Anterior cingulate cortex (tissue), 58 donors: Measurements from ENCODE around the gene LCE3A.
"Not testable (repeated sequence)": the region's sequence is repeated elsewhere in the genome, so short reads cannot be mapped to it uniquely, and the experiment has no call there.

Experiments used
- DNase-seq, 58 donors: peaks; one replicate each; lab custom pipeline; 2025; lab: John Stamatoyannopoulos, UW

The LCE3A gene, protein sequence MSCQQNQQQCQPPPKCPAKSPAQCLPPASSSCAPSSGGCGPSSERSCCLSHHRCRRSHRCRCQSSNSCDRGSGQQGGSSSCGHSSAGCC

DNA sequence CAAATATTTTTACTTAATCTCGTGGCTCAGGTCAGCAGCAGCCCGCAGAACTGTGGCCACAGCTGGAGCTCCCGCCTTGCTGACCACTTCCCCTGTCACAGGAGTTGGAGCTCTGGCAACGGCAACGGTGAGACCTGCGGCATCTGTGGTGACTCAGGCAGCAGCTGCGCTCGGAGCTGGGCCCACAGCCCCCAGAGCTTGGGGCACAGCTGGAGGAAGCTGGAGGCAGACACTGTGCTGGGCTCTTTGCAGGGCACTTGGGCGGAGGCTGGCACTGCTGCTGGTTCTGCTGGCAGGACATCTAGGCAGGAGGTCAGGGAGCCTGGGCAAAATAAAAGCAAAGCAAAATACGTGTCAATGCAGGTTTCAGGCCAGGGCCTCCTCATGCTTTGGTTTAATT is at the start of gene LCE3A:
TSS of gene LCE3A (minus strand) at position 301 of the 400 bp plus-strand sequence. CDS start at position 301, 0 bp downstream.
- DNase-seq: no peak

DNA sequence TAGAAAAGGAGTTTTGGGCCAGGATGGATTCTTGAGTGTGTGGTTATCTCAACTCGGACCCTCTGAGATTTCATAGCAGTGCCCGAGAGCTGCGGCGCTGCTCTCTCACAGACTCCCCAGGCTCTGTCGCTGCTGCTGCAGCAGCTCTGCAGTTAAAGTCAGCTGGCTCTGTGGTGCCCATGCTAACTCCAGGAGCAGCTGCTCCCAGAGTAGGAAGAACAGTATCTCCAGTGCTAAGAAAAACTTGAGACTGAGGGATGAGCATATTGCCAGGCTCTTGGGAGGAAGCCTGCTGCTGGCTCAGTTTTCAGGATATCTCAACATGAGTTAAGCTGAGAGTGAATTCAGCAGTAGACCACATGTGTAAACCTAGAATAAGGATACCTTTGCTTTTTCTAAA is 44.7 kb upstream of the LCE3A start:
- peak in 15 of 58 donors; percentile 1 to 66 (median 11) for DNase-seq

DNA sequence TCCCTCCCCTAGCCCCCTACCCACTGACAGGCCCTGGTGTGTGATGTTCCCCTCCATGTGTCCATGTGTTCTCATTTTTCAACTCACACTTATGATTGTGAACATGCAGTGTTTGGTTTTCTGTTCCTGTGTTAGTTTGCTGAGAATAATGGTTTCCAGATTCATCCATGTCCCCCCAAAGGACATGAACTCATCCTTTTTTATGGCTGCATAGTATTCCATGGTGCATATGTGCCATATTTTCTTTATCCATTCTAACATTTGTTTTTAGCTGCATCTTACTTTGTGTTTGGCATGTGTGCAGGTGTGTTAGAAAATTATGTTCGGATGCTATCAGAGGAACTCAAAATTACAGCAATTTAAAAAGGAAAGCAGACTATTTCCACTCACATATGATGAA is 43.3 kb upstream of the LCE3A start:
- DNase-seq: not testable (repeated sequence)

DNA sequence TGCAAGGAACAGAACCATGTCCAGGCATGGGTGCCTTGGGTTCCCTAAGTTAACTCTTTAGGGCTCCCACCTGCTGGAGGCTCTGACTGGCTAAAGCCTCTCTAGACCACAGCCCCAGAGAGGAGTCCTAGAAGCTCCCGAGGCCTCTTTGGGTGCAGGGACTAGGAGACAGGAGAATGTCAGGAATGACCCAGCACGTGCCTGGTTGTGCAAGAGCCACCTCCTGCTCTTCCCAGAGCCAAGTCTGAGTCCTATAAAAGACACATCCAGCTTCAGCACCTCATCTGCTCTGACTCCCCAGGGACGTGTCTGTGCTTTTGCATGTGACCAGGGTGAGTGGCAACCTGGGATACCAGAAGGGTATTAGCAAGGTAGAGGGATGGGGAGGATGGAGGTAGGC is 40.2 kb upstream of the LCE3A start, which contains the start of gene LCE2D:
TSS of gene LCE2D (plus strand) at position 283 of the 400 bp plus-strand sequence. CDS start 726 bp downstream, outside the sequence.
- DNase-seq: no peak

DNA sequence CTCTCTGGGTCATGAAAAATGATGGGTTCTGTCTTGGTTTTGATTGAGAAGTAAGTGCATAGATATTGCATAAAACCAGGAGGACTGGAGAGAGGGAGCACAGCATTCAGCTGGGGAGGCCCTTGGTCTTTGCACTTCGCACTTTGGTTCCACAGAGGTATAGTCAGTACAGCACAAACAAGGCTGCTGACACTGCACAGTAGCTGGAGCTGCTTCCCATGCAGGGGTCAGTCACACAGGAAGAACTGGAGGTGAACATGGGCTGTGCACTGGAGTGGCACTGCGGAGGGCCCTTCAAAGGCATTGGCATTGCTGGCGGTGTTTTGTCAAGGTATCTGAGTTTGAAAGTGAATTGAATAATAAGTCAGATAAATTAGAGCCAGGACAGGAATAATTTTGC is 35.7 kb upstream of the LCE3A start:
- DNase-seq: no peak

DNA sequence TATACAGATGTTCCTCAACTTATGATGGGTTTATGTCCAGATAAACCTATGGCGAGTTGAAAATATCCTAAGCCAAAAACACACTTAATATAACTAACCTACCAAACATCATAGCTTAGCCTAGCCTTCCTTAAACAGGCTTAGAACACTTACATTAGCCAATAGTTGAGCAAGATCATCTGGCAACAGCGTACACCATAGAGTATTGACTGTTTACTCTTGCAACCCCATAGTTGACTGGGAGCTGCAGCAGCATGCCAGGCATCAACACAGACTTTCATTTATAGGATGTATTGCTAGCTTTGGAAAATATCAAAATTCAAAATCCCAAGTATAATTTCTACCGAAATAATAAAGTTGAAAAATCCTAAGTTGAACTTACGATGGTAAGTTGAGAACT is 34.8 kb upstream of the LCE3A start:
- DNase-seq: no peak

DNA sequence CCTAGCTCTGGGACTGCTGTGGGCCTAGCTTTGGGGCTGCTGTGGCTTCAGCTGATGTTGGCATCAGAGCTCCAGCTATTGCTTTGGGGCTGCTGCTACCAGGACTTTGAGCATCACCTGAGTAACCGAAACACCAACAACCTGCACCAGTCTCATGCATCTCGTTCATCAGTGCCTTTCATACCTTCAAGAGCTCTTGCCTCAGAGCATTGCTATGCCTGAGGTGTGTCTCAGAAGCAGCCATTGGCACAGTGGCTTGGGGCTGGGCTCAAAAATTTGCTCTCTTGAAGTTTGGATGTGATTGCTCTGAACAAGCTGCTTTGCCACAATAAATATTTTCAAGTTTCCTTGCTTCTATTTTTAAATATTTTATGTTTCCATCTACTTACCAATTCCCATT is 33.6 kb upstream of the LCE3A start:
- DNase-seq: no peak

DNA sequence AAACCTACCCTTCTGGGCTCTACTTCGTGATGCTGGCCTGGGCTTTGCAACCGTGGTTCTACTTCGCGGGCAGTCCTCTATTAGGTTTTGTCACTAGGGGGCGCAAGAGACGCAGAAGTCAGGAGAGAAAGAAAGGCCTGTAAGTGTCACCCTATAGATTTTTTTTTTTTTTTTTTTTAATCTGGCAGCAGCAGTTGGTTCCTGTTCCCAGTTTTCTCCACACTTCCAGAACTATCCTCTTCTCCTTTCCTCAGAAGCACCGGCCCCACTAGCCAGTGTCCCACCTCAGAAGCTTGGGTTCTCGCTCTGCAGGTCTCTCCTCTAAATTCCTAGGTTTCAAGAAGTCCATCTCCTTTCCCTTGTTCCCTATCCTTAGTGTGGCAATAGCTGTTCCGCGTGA is 31.2 kb upstream of the LCE3A start:
- peak in 29 of 58 donors; percentile 0 to 46 (median 10) for DNase-seq

DNA sequence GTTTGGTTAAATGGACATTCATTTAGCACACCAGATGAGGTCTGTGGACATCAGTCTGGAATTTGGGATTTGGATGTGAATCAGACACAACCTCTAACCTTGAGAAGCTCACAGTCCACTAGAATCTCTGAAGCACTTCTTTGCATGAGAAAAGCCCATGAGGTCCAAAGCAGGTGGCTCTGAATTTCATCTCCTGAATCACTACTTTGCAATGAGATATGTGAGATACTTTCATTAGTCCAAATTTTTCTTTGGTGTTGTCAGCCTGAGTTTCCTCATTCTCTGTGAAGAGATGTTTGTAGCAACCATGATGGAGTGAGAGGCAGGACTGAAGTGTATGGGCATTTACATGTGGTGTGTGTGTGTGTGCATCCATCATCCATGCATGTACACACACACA is 23.8 kb upstream of the LCE3A start:
- DNase-seq: no peak

DNA sequence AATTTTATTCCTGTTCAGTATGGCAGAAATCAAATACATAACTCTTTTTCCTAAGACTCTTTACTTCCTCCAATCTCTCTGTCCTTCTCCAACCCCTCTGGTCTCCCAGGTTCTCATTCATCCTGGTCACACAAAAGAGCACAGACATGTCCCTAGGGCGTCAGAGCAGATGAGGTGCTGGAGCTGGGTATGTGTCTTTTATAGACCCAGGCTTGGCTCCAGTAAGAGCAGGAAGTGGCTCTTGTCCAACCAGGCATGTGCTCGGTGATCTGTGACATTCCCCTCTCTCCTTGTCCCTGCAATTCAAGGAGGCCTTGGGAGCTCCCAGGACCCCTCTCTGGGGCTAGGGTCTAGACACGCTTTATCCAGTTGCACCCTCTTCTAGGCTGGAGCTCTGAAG is 22.2 kb upstream of the LCE3A start:
- DNase-seq: no peak

DNA sequence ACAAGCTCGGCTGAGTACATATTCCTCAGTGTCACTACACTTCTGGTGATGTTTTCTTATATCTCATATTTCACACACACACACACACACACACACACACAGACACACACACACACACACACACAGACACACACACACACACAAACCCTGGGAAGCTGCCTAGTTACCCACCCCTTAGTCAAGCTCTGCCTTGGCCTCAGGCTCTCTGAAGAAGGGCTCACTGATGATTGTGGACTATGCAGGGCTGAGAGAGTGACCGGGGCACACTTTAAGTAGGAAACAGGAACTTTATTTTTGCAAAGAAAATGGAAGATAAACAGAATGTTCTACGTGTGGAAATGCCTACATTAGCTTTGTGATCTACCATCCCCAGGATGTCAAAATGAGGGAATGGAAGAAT is 21.0 kb upstream of the LCE3A start:
- DNase-seq: no peak

DNA sequence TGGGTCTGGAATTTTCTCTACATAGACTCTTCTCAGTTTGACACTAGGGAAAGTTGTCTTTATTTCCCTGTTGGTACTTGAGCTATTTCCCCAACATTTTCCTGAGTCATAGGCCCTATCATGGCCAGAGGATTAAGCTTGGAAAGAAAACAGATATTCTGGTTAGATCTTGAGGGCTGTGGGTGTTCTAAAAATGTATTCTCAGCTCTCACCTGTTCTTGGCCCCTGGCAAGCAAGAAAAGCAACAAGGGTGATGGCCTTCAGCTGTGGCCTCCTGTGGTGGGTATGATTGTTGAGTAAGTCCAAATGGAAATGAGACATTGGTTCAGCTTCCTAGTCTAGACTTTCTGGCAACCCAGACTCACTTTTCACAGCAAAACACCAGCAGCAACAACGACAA is 17.4 kb upstream of the LCE3A start:
- no peak for DNase-seq

DNA sequence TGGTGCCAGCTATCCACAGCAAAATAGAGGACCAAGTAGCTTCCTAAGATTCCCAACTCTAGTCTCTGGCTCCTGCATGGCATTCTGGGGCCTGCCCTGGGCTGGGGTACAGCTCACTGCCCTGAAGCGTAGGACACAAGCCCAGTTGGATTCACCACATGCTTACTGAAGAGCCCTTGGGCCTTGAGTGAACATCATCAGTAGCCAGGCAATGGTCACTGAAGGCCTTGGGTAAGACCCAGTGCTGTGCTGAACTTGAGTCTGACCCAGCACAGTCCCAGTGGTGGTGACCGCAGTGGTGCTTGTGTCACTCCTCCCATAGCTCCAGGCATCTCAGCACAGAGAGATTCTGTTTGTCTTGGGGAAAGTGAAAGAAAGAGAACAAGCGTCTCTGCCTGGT is 7.7 kb upstream of the LCE3A start:
- no peak for DNase-seq

DNA sequence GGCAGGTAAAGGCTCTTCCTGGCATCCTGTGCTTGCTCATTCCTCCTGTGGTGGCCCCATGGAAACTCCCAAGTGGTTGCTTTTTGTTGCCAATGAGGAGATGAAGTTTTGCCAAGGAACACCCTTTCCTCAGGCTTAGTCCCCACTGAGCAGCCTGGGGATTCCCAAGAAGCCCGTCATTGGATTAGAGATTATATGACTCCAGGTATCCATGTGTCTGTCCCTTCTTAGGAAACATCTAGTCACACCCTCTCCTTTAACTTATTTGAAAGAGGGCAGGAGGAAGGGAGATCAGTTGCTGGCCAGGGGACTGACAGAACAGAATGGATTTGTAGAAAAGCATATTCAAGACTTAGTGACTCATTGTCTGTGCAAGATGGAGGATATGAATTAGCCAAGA is 3.8 kb upstream of the LCE3A start:
- no peak for DNase-seq

DNA sequence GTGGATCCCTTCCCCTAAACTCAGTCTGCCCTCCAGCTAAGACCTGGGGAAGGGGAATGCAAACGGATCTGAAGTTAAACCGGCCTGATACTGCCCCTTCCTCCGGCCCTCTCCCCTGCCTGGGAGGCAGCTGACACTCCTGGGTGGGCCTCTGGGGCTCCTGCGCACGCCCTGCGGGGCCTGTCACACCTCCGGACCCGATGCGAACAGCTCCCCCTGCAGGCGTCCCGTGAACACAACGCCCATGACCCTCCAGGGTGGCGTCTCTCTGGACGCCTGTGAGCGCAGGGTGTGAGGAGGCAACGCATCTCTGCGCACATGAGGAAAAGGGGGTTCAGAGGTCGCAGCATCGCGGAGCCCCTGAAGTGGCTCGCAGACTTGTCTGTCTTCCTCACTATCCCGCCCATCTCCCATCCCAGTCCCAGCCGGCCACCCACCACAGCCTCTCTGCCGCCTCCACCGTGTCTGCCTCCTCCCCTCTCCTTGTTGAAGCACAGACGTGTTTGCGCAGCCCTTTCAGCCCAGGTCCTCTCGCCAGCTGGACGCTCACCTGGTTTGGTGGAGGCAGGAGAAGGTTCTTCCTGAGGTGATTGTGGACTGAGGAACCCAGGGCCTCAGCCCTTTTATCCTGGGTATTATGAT is 421 bp upstream of the LCE3A start:
- no peak for DNase-seq

DNA sequence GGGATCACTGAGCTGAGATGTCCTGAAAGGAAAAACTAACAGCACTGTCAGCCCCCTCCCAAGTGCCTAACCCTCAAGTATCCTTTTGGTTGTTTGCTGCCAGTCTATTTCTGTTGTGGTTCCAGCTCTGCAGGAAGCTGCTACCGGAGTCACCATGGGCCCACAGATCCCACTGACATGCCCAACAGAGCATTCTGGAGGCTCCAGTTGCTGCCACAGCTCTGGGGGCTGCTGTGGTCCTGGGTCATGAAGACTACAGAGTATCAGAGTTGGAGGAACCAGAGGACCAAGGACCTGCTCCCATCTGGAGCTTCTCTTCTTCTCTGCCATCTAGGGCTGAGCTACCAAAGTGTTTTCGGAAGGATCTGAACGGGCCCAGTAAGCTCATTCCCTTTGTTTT is 910 bp downstream of the LCE3A start:
- no peak for DNase-seq

DNA sequence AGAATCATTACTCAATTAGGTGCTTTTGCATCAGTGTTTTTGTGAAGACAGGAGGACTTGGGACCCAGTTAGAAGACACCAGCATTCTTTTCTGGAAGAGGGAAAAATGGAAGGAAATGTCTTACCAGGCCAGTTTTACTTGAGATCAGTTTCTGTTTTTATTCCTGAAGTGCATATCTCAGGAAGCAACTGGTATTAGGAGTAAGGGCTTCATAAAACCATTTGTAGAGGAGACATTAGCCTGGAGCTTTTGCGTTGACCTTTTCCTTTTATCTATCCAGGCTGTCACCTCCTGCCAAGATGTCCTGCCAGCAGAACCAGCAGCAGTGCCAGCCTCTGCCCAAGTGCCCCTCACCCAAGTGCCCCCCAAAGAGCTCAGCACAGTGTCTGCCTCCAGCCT is 9.4 kb downstream of the LCE3A start, which contains the start of gene LCE3B:
TSS of gene LCE3B (plus strand) at position 301 of the 400 bp plus-strand sequence. CDS start at position 301, 0 bp downstream.
- DNase-seq: no peak

DNA sequence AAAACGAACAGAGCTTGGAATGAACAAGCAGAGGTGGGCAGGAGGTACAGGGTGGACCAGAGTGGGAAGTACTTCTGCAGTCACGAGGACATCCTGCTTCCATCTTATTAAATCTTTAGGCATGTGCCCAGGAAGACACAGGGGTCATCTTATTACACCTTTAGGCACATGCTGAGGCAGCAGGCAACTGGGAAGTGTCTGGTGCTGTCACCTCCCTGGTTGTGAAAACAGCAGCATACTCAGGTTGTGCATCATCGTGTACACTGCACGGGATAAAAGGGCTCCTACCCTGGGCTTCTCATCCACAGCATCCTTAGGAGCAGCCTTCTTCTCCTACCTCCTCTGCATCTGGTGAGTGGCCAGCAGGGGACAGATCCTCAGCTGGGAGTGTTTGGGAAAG is 23.0 kb downstream of the LCE3A start, which contains the start of gene LCE3C:
TSS of gene LCE3C (plus strand) at position 301 of the 400 bp plus-strand sequence. CDS start 498 bp downstream, outside the sequence.
- no peak for DNase-seq

DNA sequence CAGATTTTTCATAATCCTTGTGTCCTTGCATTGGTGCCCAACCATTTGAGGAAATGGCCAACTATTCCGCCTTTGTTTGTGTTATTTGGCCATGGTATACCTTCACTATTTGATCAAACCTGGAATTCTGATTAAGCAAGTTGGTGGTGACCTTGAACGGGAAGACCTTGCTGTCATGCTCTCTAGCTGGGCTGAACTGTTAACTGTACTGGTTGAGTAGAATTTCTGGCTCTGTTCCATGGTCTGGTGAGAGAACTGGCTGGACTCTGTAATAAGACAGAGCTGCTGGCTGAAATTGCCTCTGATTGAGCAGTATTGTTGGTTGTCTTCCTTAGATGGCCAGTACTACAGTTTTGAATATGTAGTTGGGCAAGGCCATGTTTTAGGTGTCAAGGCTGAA is 25.9 kb downstream of the LCE3A start:
- DNase-seq: no peak

DNA sequence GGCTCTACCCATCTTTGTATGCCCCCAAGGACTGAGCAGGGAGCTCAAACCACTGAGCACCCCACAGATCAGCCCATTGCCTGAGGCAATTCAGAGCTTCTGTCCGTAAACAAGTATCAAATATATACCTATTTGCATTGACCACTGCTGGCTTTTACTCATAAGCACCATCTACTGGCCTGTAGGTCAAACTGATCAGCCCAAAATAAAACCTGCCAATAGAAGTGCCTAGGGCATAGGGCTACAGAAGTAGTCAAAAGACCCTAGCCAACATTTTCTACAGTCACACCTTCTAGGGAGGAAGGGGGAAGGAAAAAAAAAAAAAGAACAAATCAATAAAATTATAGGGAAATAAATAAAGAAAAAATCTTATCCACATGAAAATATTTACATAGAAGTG is 37.3 kb downstream of the LCE3A start:
- no peak for DNase-seq

DNA sequence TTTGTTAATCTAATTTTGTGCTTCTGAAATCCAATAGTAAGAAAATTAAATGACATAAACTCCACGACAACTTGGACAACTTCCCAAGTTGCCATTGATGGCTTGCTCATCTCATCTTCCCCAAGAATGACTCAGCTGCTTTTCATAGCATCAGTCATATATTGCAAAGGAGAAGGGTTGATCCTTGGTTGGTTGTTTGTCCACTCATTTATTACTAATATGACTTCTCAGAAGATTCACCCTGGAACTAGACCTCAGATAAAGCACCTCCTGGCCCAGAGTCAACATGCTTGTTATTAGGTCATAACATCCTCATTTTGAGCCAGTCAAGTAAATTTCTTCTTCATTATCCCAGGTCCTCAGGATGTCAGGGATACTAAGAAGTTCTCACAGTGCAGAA is 40.3 kb downstream of the LCE3A start:
- DNase-seq: no peak

DNA sequence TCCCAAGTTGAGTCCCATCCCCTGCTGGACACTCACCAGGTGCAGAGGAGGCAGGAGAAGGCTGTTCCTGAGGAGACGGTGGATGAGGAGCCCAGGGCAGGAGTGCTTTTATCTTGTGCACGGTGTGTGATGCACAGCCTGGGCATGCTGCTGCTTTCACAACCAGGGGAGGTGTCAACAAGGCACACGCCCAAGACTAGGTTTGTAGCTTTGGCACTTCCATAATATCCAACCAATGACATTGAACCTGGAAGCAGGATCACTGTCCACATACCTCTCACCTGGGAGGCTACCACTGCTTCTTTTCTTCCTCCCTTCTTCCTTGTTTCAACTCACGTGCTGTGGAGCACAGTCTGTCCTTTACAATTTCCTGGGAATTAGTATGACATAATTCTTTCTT is 42.5 kb downstream of the LCE3A start, which contains the start of gene LCE3D:
TSS of gene LCE3D (minus strand) at position 84 of the 400 bp plus-strand sequence. CDS start 580 bp downstream, outside the sequence.
- no peak for DNase-seq
